Stimulated activated CD8-positive, alpha-beta memory T cell treated with anti-CD3 and anti-CD28 coated beads, Interleukin-7, amount 100 ng/mL, for 24 hours (primary cell): ENCODE data around the gene PKN1.
"Not testable (repeated sequence)": the region's sequence is repeated elsewhere in the genome, so short reads cannot be mapped to it uniquely, and the experiment has no call there.

Experiments
- DNase-seq: peaks from one replicate; pipeline ENCODE4 v3.0.0-alpha.2; 2020; ENCODE audit warnings: low read depth

PKN1 gene

GRCh38 chr19:14430712-14431111 is 2.4 kb upstream of the PKN1 start:
- no peak for DNase-seq

GRCh38 chr19:14433554-14434501 is 722 bp downstream of the PKN1 start:
- no peak for DNase-seq

- DNase-seq = no peak
Measured at GRCh38 chr19:14434543-14435319, 1.6 kb downstream of the PKN1 start.

GRCh38 chr19:14435320-14436050 is 2.4 kb downstream of the PKN1 start:
- DNase-seq = no peak

GRCh38 chr19:14437578-14438140 is 4.6 kb downstream of the PKN1 start:
- DNase-seq = no peak

- no peak for DNase-seq
Measured at GRCh38 chr19:14439014-14439413, 5.9 kb downstream of the PKN1 start.

- peak; percentile 64 for DNase-seq
Measured at GRCh38 chr19:14440049-14440448, 6.9 kb downstream of the PKN1 start.

GRCh38 chr19:14441041-14441938 is 8.2 kb downstream of the PKN1 start:
- DNase-seq = no peak

GRCh38 chr19:14442891-14443631 is 10.0 kb downstream of the PKN1 start:
- no peak for DNase-seq

- no peak for DNase-seq
Measured at GRCh38 chr19:14443632-14444216, 10.6 kb downstream of the PKN1 start.

- no peak for DNase-seq
Measured at GRCh38 chr19:14446336-14447036, 13.4 kb downstream of the PKN1 start.

GRCh38 chr19:14449321-14449720 is 16.2 kb downstream of the PKN1 start:
- no peak for DNase-seq

GRCh38 chr19:14450168-14450874 is 17.2 kb downstream of the PKN1 start:
- DNase-seq = peak; percentile 58

GRCh38 chr19:14450876-14451275 is 17.8 kb downstream of the PKN1 start:
- no peak for DNase-seq

GRCh38 chr19:14452303-14452702 is 19.2 kb downstream of the PKN1 start:
- not testable (repeated sequence) for DNase-seq

GRCh38 chr19:14459703-14460102 is 26.6 kb downstream of the PKN1 start:
- DNase-seq = no peak

GRCh38 chr19:14460935-14461334 is 27.8 kb downstream of the PKN1 start:
- no peak for DNase-seq

GRCh38 chr19:14462401-14462800 is 29.3 kb downstream of the PKN1 start:
- DNase-seq = not testable (repeated sequence)

GRCh38 chr19:14463747-14464146 is 30.6 kb downstream of the PKN1 start:
- no peak for DNase-seq
